Mesenchymal stem cell (in vitro differentiated cells and primary cell): Measurements from ENCODE around the gene SAA4.
"Not testable (repeated sequence)": the region's sequence is repeated elsewhere in the genome, so short reads cannot be mapped to it uniquely, and the experiment has no call there.

Source experiments
- DNase-seq: peaks from one replicate; pipeline ENCODE4 v3.0.0-alpha.2; 2013
- H2AFZ ChIP-seq: one replicate; pipeline ENCODE4 v1.6.1; 2013; ENCODE audit warnings: low read depth, mild to moderate bottlenecking, control low read depth, inconsistent platforms, low read length, moderate library complexity
- H2AK5ac ChIP-seq: 2 replicates; pipeline ENCODE4 v1.6.1; 2013; ENCODE audit warnings: low read length, moderate library complexity, mild to moderate bottlenecking, inconsistent platforms; ENCODE audit not compliant: severe bottlenecking
- H2BK120ac ChIP-seq: one replicate; pipeline ENCODE4 v1.6.1; 2013; ENCODE audit warnings: low read depth, mild to moderate bottlenecking, inconsistent platforms, low read length, moderate library complexity
- H2BK12ac ChIP-seq, 2 experiments: one replicate each; pipeline ENCODE4 v1.6.1; 2013; ENCODE audit warnings: inconsistent platforms in 2 of 2, low read length in 2 of 2, mild to moderate bottlenecking in 2 of 2, moderate library complexity in 2 of 2, control low read depth in 1 of 2
- H2BK15ac ChIP-seq: one replicate; pipeline ENCODE4 v1.6.1; 2013; ENCODE audit warnings: mild to moderate bottlenecking, low read depth, inconsistent platforms; ENCODE audit not compliant: poor library complexity, severe bottlenecking
- H2BK5ac ChIP-seq: 2 replicates; pipeline ENCODE4 v1.6.1; 2013; ENCODE audit warnings: low read depth, mild to moderate bottlenecking, low read length, control low read depth, inconsistent platforms; ENCODE audit not compliant: poor library complexity, severe bottlenecking
- H3K14ac ChIP-seq, 2 experiments: one replicate each; pipeline ENCODE4 v1.6.1; 2013; ENCODE audit warnings: inconsistent platforms in 2 of 2, low read length in 2 of 2, control low read depth in 1 of 2, mild to moderate bottlenecking in 1 of 2, moderate library complexity in 1 of 2
- H3K18ac ChIP-seq, 2 experiments: one replicate each; pipeline ENCODE4 v1.6.1; 2013; ENCODE audit warnings: inconsistent platforms in 2 of 2, low read length in 2 of 2, control low read depth in 1 of 2, low read depth in 1 of 2, mild to moderate bottlenecking in 1 of 2
- H3K23ac ChIP-seq, 2 experiments: one replicate each; pipeline ENCODE4 v1.6.1; 2013; ENCODE audit warnings: inconsistent platforms in 2 of 2, low read length in 2 of 2, mild to moderate bottlenecking in 2 of 2, moderate library complexity in 2 of 2, control low read depth in 1 of 2
- H3K27ac ChIP-seq: 2 replicates; pipeline ENCODE4 v1.5.1; 2013; ENCODE audit warnings: mild to moderate bottlenecking, moderate library complexity, low read length, control low read depth, inconsistent platforms; ENCODE audit not compliant: poor library complexity, severe bottlenecking
- H3K27me3 ChIP-seq, 2 experiments: 2 replicates each; pipeline versions ENCODE4 v1.6.1 to v1.7.0; 2013; ENCODE audit warnings: low read length in 2 of 2, mild to moderate bottlenecking in 2 of 2, moderate library complexity in 2 of 2, control low read depth in 1 of 2, inconsistent platforms in 1 of 2; ENCODE audit not compliant: control insufficient read depth in 1 of 2, insufficient read depth in 1 of 2
- H3K36me3 ChIP-seq, 2 experiments: 2 replicates each; pipeline versions ENCODE4 v1.6.1 to v1.7.0; 2013; ENCODE audit warnings: low read length in 2 of 2, control low read depth in 1 of 2, inconsistent platforms in 1 of 2, low read depth in 1 of 2, mild to moderate bottlenecking in 1 of 2; ENCODE audit not compliant: insufficient read depth in 2 of 2, control insufficient read depth in 1 of 2
- H3K4ac ChIP-seq, 2 experiments: one replicate each; pipeline ENCODE4 v1.6.1; 2013; ENCODE audit warnings: inconsistent platforms in 2 of 2, low read length in 2 of 2, mild to moderate bottlenecking in 2 of 2, moderate library complexity in 2 of 2, control low read depth in 1 of 2, low read depth in 1 of 2
- H3K4me1 ChIP-seq: 2 replicates; pipeline ENCODE4 v1.6.1; 2013; ENCODE audit warnings: low read depth, low read length, control low read depth; ENCODE audit not compliant: control insufficient read depth, insufficient read depth
- H3K4me2 ChIP-seq: 2 replicates; pipeline ENCODE4 v1.6.1; 2013; ENCODE audit warnings: low read length, mild to moderate bottlenecking, inconsistent platforms; ENCODE audit not compliant: poor library complexity, severe bottlenecking
- H3K4me3 ChIP-seq, 2 experiments: 2 replicates each; pipeline versions ENCODE4 v1.5.1 to v1.7.0; 2013; ENCODE audit warnings: low read length in 2 of 2, mild to moderate bottlenecking in 2 of 2, control low read depth in 1 of 2, low read depth in 1 of 2; ENCODE audit not compliant: insufficient read depth in 1 of 2
- H3K79me1 ChIP-seq: replicated peaks from 2 replicates; pipeline ENCODE4 v1.6.1; 2013; ENCODE audit warnings: mild to moderate bottlenecking, control low read depth, low read length, inconsistent platforms; ENCODE audit not compliant: poor library complexity, severe bottlenecking
- H3K9ac ChIP-seq: 2 replicates; pipeline ENCODE4 v1.7.0; 2013; ENCODE audit warnings: mild to moderate bottlenecking, low read length, moderate library complexity
- H3K9me3 ChIP-seq: 2 replicates; pipeline ENCODE4 v1.7.0; 2013; ENCODE audit warnings: mild to moderate bottlenecking, low read length; ENCODE audit not compliant: control insufficient read depth
- H4K8ac ChIP-seq: one replicate; pipeline ENCODE4 v1.6.1; 2013; ENCODE audit warnings: inconsistent platforms, mild to moderate bottlenecking, low read length, moderate library complexity
- H4K91ac ChIP-seq: one replicate; pipeline ENCODE4 v1.6.1; 2013; ENCODE audit warnings: mild to moderate bottlenecking, low read length, inconsistent platforms
- WGBS: methylation state at CpG from one replicate; pipeline ENCODE4 v1.1.7; 2013; ENCODE audit warnings: mixed read lengths; 5-methylcytosine and 5-hydroxymethylcytosine counted together

Gene SAA4

GRCh38 chr11:18262681-18263350, 26.2 kb upstream of the SAA4 start:
- not testable (repeated sequence) for H2BK5ac ChIP-seq, H3K9ac ChIP-seq, H4K8ac ChIP-seq, H3K4me1 ChIP-seq, H2AK5ac ChIP-seq, H3K4me3 ChIP-seq, H3K4me2 ChIP-seq, H2BK120ac ChIP-seq, H3K18ac ChIP-seq, H3K79me1 ChIP-seq, DNase-seq, H2BK12ac ChIP-seq, H3K23ac ChIP-seq, H3K9me3 ChIP-seq, H3K4ac ChIP-seq, H4K91ac ChIP-seq, H2BK15ac ChIP-seq, H3K27ac ChIP-seq, H2AFZ ChIP-seq, H3K36me3 ChIP-seq, H3K14ac ChIP-seq
- H3K27me3 ChIP-seq: peaks cover 15 to 31% of the 10 kb centered on the region in 2 experiments
- 71% methylated on average over 6 of the region's 8 CpGs for WGBS

- no peak overlapping the region for H3K23ac ChIP-seq
- H3K4ac ChIP-seq: no peak overlapping the region
- peaks cover 4% of the 10 kb centered on the region for H3K4me1 ChIP-seq
- peaks cover 16 to 31% of the 10 kb centered on the region in 2 experiments for H3K27me3 ChIP-seq
- H2AK5ac ChIP-seq: no peak overlapping the region
- H3K4me3 ChIP-seq: no peak overlapping the region
- DNase-seq: no peak
- H3K79me1 ChIP-seq: no peaks in the 10 kb centered on the region
- no peak overlapping the region for H3K4me2 ChIP-seq
- no peak overlapping the region for H3K27ac ChIP-seq
- H3K36me3 ChIP-seq: no peaks in the 10 kb centered on the region
- no peak overlapping the region for H2BK5ac ChIP-seq
- no peak overlapping the region for H3K14ac ChIP-seq
- H2BK12ac ChIP-seq: no peak overlapping the region
- no peak overlapping the region for H2BK120ac ChIP-seq
- WGBS: 93% methylated on average over 6 of the region's 14 CpGs
- no peaks in the 10 kb centered on the region for H3K9me3 ChIP-seq
- no peak overlapping the region for H3K9ac ChIP-seq
- H2BK15ac ChIP-seq: no peak overlapping the region
- no peak overlapping the region for H3K18ac ChIP-seq
- H4K91ac ChIP-seq: no peak overlapping the region
- H4K8ac ChIP-seq: no peak overlapping the region
- H2AFZ ChIP-seq: no peak overlapping the region
Measured at GRCh38 chr11:18261721-18262120, 25.1 kb upstream of the SAA4 start.

GRCh38 chr11:18259259-18259658, 22.7 kb upstream of the SAA4 start:
- Histone ChIP-seq H3K4me2 (no peak overlapping the region), H3K27me3 (peaks cover 18 to 25% of the 10 kb centered on the region in 2 experiments), H4K91ac (no peak overlapping the region), H3K9me3 (no peaks in the 10 kb centered on the region), H3K4me3 (no peak overlapping the region), H2BK5ac (no peak overlapping the region), H3K9ac (no peak overlapping the region), H2BK120ac (no peak overlapping the region), H3K4ac (no peak overlapping the region), H3K79me1 (no peaks in the 10 kb centered on the region), H2BK12ac (no peak overlapping the region), H3K36me3 (no peaks in the 10 kb centered on the region), H4K8ac (no peak overlapping the region), H3K23ac (no peak overlapping the region), H3K14ac (no peak overlapping the region), H3K4me1 (peaks cover 1% of the 10 kb centered on the region), H3K27ac (no peak overlapping the region), H3K18ac (no peak overlapping the region), H2AFZ (no peak overlapping the region), H2BK15ac (no peak overlapping the region), H2AK5ac (no peak overlapping the region)
- DNase-seq: no peak

GRCh38 chr11:18254781-18255361, 18.3 kb upstream of the SAA4 start:
- Histone ChIP-seq H4K91ac (no peak overlapping the region), H3K23ac (no peak overlapping the region)

More at GRCh38 chr11:18254781-18255361, 18.3 kb upstream of the SAA4 start:
- Histone ChIP-seq H3K9ac (no peak overlapping the region), H3K9me3 (no peaks in the 10 kb centered on the region), H3K4me3 (no peak overlapping the region), H3K4me1 (no peaks in the 10 kb centered on the region), H3K27me3 (peaks cover 9 to 15% of the 10 kb centered on the region in 2 experiments), H3K79me1 (no peaks in the 10 kb centered on the region), H2AK5ac (no peak overlapping the region), H2BK5ac (no peak overlapping the region), H2BK15ac (no peak overlapping the region), H4K8ac (no peak overlapping the region), H2BK120ac (no peak overlapping the region), H3K27ac (no peak overlapping the region), H3K4me2 (no peak overlapping the region), H2AFZ (no peak overlapping the region), H3K4ac (no peak overlapping the region), H3K18ac (no peak overlapping the region), H3K36me3 (no peaks in the 10 kb centered on the region), H3K14ac (no peak overlapping the region), H2BK12ac (no peak overlapping the region)
- 30% methylated on average over 2 of the region's 2 CpGs for WGBS
- no peak for DNase-seq
